ENCODE measurements around the gene OR5AR1.
"Not testable (repeated sequence)": the region's sequence is repeated elsewhere in the genome, so short reads cannot be mapped to it uniquely, and the experiment has no call there.

OR5AR1 gene

GRCh38 chr11:56663386-56663785, at the start of gene OR5AR1:
Gene OR5AR1, plus strand, starts transcription at chr11:56663686. Its CDS starts 0 bp downstream, at chr11:56663686.
- DNase-seq (ENCODE audit: low read depth), result no peak

- peak; percentile 51 for DNase-seq (ENCODE audit: low read depth)
Observed at GRCh38 chr11:56624661-56625110, 38.8 kb upstream of the OR5AR1 start.

DNA sequence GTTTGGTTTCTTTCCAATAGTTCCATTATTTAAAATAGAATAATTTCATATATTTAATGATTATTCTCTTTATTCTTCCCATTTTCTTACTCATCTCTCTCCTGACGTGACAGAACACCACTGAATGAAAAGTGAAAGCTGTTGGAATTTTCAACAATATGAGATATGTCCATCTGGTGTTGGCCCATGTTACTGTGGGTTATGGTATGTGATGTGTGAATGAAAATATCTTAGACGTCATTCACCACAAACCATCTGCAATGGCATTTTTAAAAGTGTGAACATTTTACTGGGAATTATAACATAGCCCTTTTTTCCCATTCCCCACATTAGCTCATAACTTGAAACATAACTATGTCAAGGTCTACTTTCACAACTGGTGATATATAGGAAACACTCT, 37.5 kb upstream of the OR5AR1 start:
- no peak for DNase-seq (ENCODE audit: low read depth)

DNA sequence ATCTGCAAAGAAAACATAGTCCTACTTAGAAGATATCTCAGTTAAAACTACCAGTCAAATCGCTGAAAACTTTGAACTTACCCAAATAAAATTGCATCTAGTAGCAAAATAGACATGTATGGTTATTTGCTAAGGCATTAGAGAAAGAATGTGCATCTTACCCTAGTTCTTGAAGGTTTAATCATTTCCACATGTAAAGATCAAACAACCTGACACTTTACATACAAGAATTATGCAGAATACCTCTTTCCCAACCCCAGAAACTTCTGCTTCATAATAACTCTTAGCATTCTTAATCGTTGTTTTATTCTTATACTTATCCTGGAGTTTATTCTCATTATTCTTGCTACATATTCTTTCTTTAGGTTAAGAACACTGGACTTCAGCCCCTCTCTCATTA, 31.2 kb upstream of the OR5AR1 start:
- DNase-seq (ENCODE audit: low read depth), result no peak

DNA sequence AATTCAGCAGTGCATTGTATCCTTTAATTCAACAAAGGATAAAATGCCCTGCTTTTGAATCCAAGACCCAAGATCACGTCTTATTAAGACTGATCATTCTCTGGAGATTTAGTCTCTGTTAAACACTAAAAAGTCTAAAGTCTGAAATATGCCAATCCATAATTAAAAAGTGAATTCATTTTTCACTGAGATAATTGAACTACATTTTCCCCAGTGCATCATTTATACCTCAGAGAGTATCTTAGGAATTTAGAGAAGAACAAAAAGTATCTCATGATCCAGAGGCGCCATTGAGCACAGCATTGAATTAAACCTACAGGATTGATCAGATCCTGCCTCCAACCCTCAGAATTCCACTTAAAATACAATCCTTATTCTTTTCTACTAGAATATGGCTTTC, 26.6 kb upstream of the OR5AR1 start:
- DNase-seq (ENCODE audit: low read depth), result no peak

GRCh38 chr11:56637500-56637899, 26.0 kb upstream of the OR5AR1 start:
- DNase-seq (ENCODE audit: low read depth), result no peak

GRCh38 chr11:56642339-56642738, 21.1 kb upstream of the OR5AR1 start, which contains the start of gene OR5AP2:
Gene OR5AP2, minus strand, starts transcription at chr11:56642439. Its CDS starts 0 bp downstream, at chr11:56642439.
- no peak for DNase-seq (ENCODE audit: low read depth)

DNA sequence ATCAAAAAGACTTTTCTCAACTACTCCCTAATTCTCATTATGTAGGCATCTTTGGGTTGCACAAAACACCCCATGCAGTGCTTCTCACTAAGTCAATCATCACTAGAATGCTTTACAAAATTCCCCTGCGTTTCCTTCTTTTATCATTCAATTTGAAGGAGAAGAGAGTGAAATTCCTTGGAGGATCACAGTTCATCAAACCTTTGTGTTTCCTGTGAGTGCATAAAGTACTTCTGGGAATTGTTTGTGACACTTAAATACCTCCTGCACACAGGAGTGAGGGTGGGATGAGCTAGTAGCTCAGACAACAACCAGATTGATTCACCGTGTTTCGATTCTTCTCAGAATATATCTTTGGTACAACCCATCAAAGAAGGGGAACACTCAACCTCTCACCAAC, 3.7 kb upstream of the OR5AR1 start:
- no peak for DNase-seq (ENCODE audit: low read depth)

DNA sequence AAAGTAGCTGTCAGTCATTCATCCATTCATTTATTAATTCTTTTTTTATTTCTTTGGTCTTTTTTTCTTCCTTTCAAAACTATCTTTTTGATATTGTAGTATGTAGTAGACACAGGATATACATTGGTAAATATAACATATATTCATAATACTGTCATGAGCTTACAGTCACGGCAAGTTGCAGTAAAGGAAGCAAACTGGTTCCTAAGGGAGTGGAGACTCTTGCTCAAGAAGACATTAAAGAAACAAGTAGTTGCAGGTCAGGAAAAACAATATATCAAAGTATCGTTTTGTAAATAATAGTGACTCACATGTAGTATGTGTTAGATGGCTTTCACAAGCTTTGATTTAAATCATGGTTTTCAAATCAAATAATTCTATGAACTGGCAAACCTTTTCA, 7.5 kb downstream of the OR5AR1 start:
- no peak for DNase-seq (ENCODE audit: low read depth)

GRCh38 chr11:56688554-56689100, 25.1 kb downstream of the OR5AR1 start:
- DNase-seq (ENCODE audit: low read depth), result no peak

GRCh38 chr11:56691179-56691578, 27.7 kb downstream of the OR5AR1 start:
- DNase-seq (ENCODE audit: low read depth), result not testable (repeated sequence)

DNA sequence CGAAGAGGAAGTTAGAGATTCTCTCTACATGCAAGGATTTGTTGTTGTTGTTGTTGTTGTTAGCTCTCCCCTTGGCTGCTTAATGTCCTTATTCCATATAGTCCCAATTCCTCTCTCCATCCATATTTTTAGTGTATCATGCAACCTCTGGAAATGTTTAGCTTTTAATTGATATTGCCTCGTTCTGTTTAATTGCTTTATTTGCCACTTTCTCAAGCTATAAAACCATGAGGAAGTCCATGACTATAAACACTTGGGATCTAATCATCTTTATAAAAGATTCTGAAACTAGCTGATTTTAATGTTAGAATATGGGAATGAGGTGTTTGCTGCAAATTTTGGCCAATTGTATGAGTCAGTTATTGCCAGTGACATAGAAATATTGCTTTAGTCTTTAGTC, 29.9 kb downstream of the OR5AR1 start:
- no peak for DNase-seq (ENCODE audit: low read depth)

GRCh38 chr11:56698795-56699194, 35.3 kb downstream of the OR5AR1 start, which contains the start of gene OR9G1:
Gene OR9G1, plus strand, starts transcription at chr11:56699095. Its CDS starts 1,293 bp downstream, at chr11:56700388.
- no peak for DNase-seq (ENCODE audit: low read depth)

DNA sequence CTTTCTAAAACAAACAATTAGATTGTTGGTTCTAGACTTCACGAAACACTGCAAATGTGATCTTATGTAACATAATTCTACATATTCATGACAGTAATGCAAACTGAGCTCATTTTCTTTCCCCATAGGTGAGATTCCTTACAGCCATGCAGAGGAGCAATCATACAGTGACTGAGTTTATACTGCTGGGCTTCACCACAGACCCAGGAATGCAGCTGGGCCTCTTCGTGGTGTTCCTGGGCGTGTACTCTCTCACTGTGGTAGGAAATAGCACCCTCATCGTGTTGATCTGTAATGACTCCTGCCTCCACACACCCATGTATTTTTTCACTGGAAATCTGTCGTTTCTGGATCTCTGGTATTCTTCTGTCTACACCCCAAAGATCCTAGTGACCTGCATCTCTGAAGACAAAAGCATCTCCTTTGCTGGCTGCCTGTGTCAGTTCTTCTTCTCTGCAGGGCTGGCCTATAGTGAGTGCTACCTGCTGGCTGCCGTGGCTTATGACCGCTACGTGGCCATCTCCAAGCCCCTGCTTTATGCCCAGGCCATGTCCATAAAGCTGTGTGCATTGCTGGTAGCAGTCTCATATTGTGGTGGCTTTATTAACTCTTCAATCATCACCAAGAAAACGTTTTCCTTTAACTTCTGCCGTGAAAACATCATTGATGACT, 36.9 kb downstream of the OR5AR1 start:
- no peak for DNase-seq (ENCODE audit: low read depth)

- DNase-seq (ENCODE audit: low read depth), result no peak
Observed at GRCh38 chr11:56700914-56701485, 37.5 kb downstream of the OR5AR1 start.

GRCh38 chr11:56705784-56706396, 42.4 kb downstream of the OR5AR1 start:
- no peak for DNase-seq (ENCODE audit: low read depth)

- no peak for DNase-seq (ENCODE audit: low read depth)
Observed at GRCh38 chr11:56706486-56706885, 43.0 kb downstream of the OR5AR1 start.

DNA sequence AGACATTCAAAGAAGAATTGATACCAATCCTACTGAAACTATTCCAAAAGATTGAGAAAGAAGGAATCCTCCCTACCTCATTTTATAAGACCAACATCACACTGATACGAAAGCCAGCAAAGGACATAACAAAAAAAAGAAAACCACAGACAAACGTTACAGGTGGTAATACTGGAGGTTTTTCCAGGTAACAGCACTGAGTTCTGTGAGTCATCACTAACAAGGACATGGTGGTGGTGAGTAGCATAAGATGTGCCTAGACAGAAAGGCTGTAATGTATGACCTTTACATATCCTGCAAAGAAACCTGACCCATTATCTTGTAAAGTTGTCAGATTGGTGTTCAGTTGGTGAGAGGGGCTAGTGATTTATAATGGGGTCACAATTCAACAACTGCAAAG, 50.7 kb downstream of the OR5AR1 start:
- DNase-seq (ENCODE audit: low read depth), result no peak
